K562 (cell line): Measurements from ENCODE around the gene XKR7. TPM values are rescaled to one million over a fixed set of nuclear protein-coding genes. Genes with fewer than 3 reads are reported as not detected.

Source experiments
- ATAC-seq: fragments of 200-7000 bp; cut with Tn5 transposase; 3 replicates; pipeline ENCODE4 v1.9.1; 2020; ENCODE audit warnings: moderate library complexity
- BruUV-seq: library from RNA; stranded (reverse); fragments of 400-500 nt; replicated peaks from 2 replicates; lab custom pipeline; 2021; lab: Mats Ljungman, UMichigan
- CTCF ChIA-PET: fragments of 300-600 bp; formaldehyde crosslinking; extraction: SDS; loops from one replicate; lab custom pipeline; 2021; ENCODE audit warnings: low intra/inter-chr PET ratio; lab: Yijun Ruan, JAX
- POLR2A ChIA-PET: fragments of 300-600, 350-650 bp; sonication (Branson Sonifier 250); formaldehyde crosslinking; extraction: SDS; loops from one replicate; lab custom pipeline; 2021; ENCODE audit warnings: antibody characterized with exemption, inconsistent platforms; lab: Yijun Ruan, JAX
- DNase-seq, 4 experiments: peaks; one replicate each; pipeline versions ENCODE4 v3.0.0 to v3.0.0-alpha.2; 2011 to 2018; ENCODE audit warnings: low spot score in 3 of 4, mixed read lengths in 3 of 4; ENCODE audit errors: extremely low read depth in 1 of 4
- FAIRE-seq: peaks from 2 replicates; lab custom pipeline; 2011; peaks lifted over from hg19 to GRCh38; lab: Jason Lieb, UNC
- H2AFZ ChIP-seq: 2 replicates; pipeline ENCODE4 v1.6.0; 2011; ENCODE audit warnings: low read depth, low read length, control low read depth, inconsistent platforms
- H3K27ac ChIP-seq: fragments of 200-600 bp; 3 replicates; pipeline ENCODE4 v1.8.0; 2011; ENCODE audit warnings: low read depth, mild to moderate bottlenecking, control low read depth, inconsistent platforms, low read length, moderate library complexity, mixed read lengths; ENCODE audit errors: extremely low read depth
- H3K27me3 ChIP-seq, 2 experiments: fragments of 300-600 bp in 1 of 2; 2 replicates in 1 of 2; 3 replicates in 1 of 2; pipeline versions ENCODE4 v1.6.0 to v1.8.0; 2011; ENCODE audit warnings: inconsistent platforms in 2 of 2, low read length in 2 of 2, mild to moderate bottlenecking in 1 of 2, mixed read lengths in 1 of 2, moderate library complexity in 1 of 2; ENCODE audit not compliant: control insufficient read depth in 2 of 2, insufficient read depth in 2 of 2
- H3K36me3 ChIP-seq: fragments of 300-600 bp; 3 replicates; pipeline ENCODE4 v1.8.0; 2011; ENCODE audit warnings: mild to moderate bottlenecking, low read length, inconsistent platforms; ENCODE audit not compliant: control insufficient read depth, insufficient read depth
- H3K4me1 ChIP-seq, 2 experiments: fragments of 200-600 bp in 1 of 2; replicated peaks in 1 of 2; 2 replicates in 1 of 2; 3 replicates in 1 of 2; pipeline versions ENCODE4 v1.5.1 to v1.8.0; 2011; ENCODE audit warnings: inconsistent platforms in 2 of 2, low read length in 2 of 2, mild to moderate bottlenecking in 1 of 2, mixed read lengths in 1 of 2, moderate library complexity in 1 of 2; ENCODE audit not compliant: control insufficient read depth in 2 of 2, insufficient read depth in 2 of 2
- H3K4me2 ChIP-seq: 2 replicates; pipeline ENCODE4 v1.6.1; 2011; ENCODE audit warnings: low read length, control low read depth, inconsistent platforms, mixed read lengths; ENCODE audit not compliant: insufficient read depth
- H3K4me3 ChIP-seq: fragments of 200-600 bp; sonication (generic), shearing (Covaris generic); 2 replicates; pipeline ENCODE4 v1.5.1; 2016; ENCODE audit warnings: control low read depth, inconsistent platforms
- H3K79me2 ChIP-seq: fragments of 200-600 bp; 3 replicates; pipeline ENCODE4 v1.8.0; 2011; ENCODE audit warnings: low read length, inconsistent platforms; ENCODE audit not compliant: control insufficient read depth, insufficient read depth
- H3K9ac ChIP-seq, 2 experiments: 2 replicates each; pipeline versions ENCODE4 v1.6.0 to v1.6.1; 2011; ENCODE audit warnings: low read depth in 2 of 2, low read length in 2 of 2, control low read depth in 1 of 2, inconsistent platforms in 1 of 2, mild to moderate bottlenecking in 1 of 2, mixed read lengths in 1 of 2; ENCODE audit not compliant: insufficient read depth in 1 of 2
- H3K9me1 ChIP-seq: one replicate; pipeline ENCODE4 v1.6.0; 2011; ENCODE audit warnings: inconsistent platforms, mild to moderate bottlenecking, low read length, moderate library complexity; ENCODE audit not compliant: control insufficient read depth, insufficient read depth
- H3K9me3 ChIP-seq: replicated peaks from 2 replicates; pipeline ENCODE4 v1.5.1; 2011; ENCODE audit warnings: low read depth, low read length, inconsistent platforms; ENCODE audit not compliant: control insufficient read depth, insufficient read depth
- H4K20me1 ChIP-seq: replicated peaks from 2 replicates; pipeline ENCODE4 v1.6.1; 2011; ENCODE audit warnings: low read length, inconsistent platforms, mixed read lengths; ENCODE audit not compliant: control insufficient read depth, insufficient read depth
- ATF6 ChIP-seq: sonication (generic); formaldehyde crosslinking; IDR thresholded peaks from 2 replicates; pipeline ENCODE4 v1.4.0; 2020; ENCODE audit warnings: mild to moderate bottlenecking, missing genetic modification reagents
- CAMTA2 ChIP-seq: fragments of 250-450 bp; sonication (Bioruptor Pico); conservative IDR thresholded peaks from 2 replicates; pipeline ENCODE4 v1.5.1; 2022
- HEY1 ChIP-seq: fragments of 250-450 bp; sonication (Bioruptor Pico); IDR thresholded peaks from 2 replicates; pipeline ENCODE4 v1.5.0; 2020; ENCODE audit warnings: mild to moderate bottlenecking, moderate library complexity, borderline replicate concordance
- MAFF ChIP-seq: IDR thresholded peaks from 2 replicates; pipeline ENCODE4 v1.6.1; 2012; ENCODE audit warnings: low read length, improper control_type of control experiment
- PTBP1 ChIP-seq: fragments of 200-400 bp; formaldehyde crosslinking; IDR thresholded peaks from 2 replicates; pipeline ENCODE4 v1.6.1; 2017; ENCODE audit warnings: low read depth, low read length
- RNF219 ChIP-seq: fragments of 250-450 bp; sonication (Bioruptor Pico); IDR thresholded peaks from 2 replicates; pipeline ENCODE4 v1.5.0; 2022; ENCODE audit warnings: mild to moderate bottlenecking
- SIX5 ChIP-seq, 2 experiments: IDR thresholded peaks; 2 replicates each; pipeline ENCODE4 v1.6.1; 2011; ENCODE audit warnings: low read length in 2 of 2, borderline replicate concordance in 1 of 2, low read depth in 1 of 2, mild to moderate bottlenecking in 1 of 2, moderate library complexity in 1 of 2; ENCODE audit not compliant: insufficient read depth in 1 of 2
- XRCC3 ChIP-seq: fragments of 450-650 bp; IDR thresholded peaks from 2 replicates; pipeline ENCODE4 v1.6.1; 2017; ENCODE audit warnings: mild to moderate bottlenecking, moderate library complexity
- ZFP30 ChIP-seq: fragments of 250-450 bp; sonication (Bioruptor Pico); IDR thresholded peaks from 2 replicates; pipeline ENCODE4 v1.8.0; 2022; ENCODE audit warnings: moderate library complexity, mild to moderate bottlenecking, inconsistent platforms, borderline replicate concordance
- ZNF740 ChIP-seq, 3 experiments: fragments of 200-800 bp in 1 of 3; sonication (Bioruptor generic) in 1 of 3; sonication (generic) in 1 of 3; formaldehyde crosslinking in 1 of 3; IDR thresholded peaks; 2 replicates each; pipeline versions ENCODE4 v1.6.1 to v1.8.0; 2016 to 2022; ENCODE audit warnings: mild to moderate bottlenecking in 2 of 3, missing compliant biosample characterization in 2 of 3, missing genetic modification characterization in 2 of 3, missing genetic modification reagents in 1 of 3
- WGBS: fragments of 100-300 bp; shearing (Covaris generic); methylation state at CpG from one replicate; pipeline ENCODE4 v1.1.6; 2016; ENCODE audit warnings: low coverage, mixed read lengths; ENCODE audit not compliant: insufficient coverage; ENCODE audit errors: missing lambda C conversion rate; 5-methylcytosine and 5-hydroxymethylcytosine counted together
- in situ Hi-C: fragments of 300-500 bp; cut with MboI; formaldehyde crosslinking; loops from 4 replicates; pipeline ENCODE4 v1.15.0; 2018; ENCODE audit warnings: inconsistent platforms, mixed read lengths
- intact Hi-C: fragments of 100-400 bp; cut with micrococcal nuclease; formaldehyde crosslinking; loops from 2 replicates; pipeline ENCODE4 v1.14.2; 2022
- polyA plus RNA-seq, 8 experiments: library from polyadenylated mRNA; depleted of rRNA in 4 of 8; stranded (reverse) in 5 of 8; unstranded in 3 of 8; fragments of >200 nt; fragmentation: Nextera tagmentation in 2 of 8; fragmentation: Illumina TruSeq in 1 of 8; extraction: Ambion mirVana in 2 of 8; extraction: Trizol in 1 of 8; gene quantifications; 2 replicates each; pipeline versions ENCODE4 v1.2.1 to v1.2.3, GENCODE V29; 2011 to 2014; ENCODE audit warnings: inconsistent platforms in 1 of 8, missing spikeins in 1 of 8
- total RNA-seq, 7 experiments: library from RNA; depleted of rRNA in 6 of 7; stranded (reverse); fragments of >200 nt in 6 of 7; fragmentation: Illumina TruSeq in 2 of 7; extraction: Trizol in 2 of 7; gene quantifications; 2 replicates each; pipeline versions ENCODE4 v1.2.1 to v1.2.3, GENCODE V29; 2011 to 2021; ENCODE audit warnings: low replicate concordance in 1 of 7

XKR7 gene
- total and polyA plus RNA-seq, 9 of the 15 experiments (the other 6 are each of a cell fraction or from before 2014, with no cell fraction given) = 0.02 TPM; not detected in 8

- WGBS = 3% methylated on average over 2 of the region's 2 CpGs
- H3K9me1 ChIP-seq = no peaks in the 10 kb centered on the region
- TF ChIP-seq HEY1 (no peak), CAMTA2 (CRISPR knock-in tag) (no peak), XRCC3 (no peak), ATF6 (no peak), SIX5 (IDR thresholded peaks at IDR 0.05; ENCODE audit: borderline replicate concordance in 1 of 2, insufficient read depth in 1 of 2, low read depth in 1 of 2, low read length in 2 of 2) (no peak), PTBP1 (no peak), MAFF (no peak), ZNF740 (CRISPR knock-in tag; IDR thresholded peaks at IDR 0.05) (no peak), ZNF740 (tag; IDR thresholded peaks at IDR 0.05) (no peak), RNF219 (no peak), ZFP30 (CRISPR knock-in tag) (no peak)
- ChIA-PET POLR2A (no interaction called here), CTCF (no interaction called here)
- no peaks in the 10 kb centered on the region for H3K79me2 ChIP-seq
- ATAC-seq (no peak), DNase-seq (no peak), FAIRE-seq (no peak)
- in situ Hi-C loops (no loop called here), intact Hi-C loops (no loop called here)
- H3K27ac ChIP-seq = no peak overlapping the region
- no peak overlapping the region for H3K4me2 ChIP-seq
- no peak overlapping the region for H3K9ac ChIP-seq
- H3K4me3 ChIP-seq = no peak overlapping the region
- no peaks in the 10 kb centered on the region for H3K36me3 ChIP-seq
- H2AFZ ChIP-seq = no peak overlapping the region
- H3K27me3 ChIP-seq = peaks cover 13 to 56% of the 10 kb centered on the region in 2 experiments
- peaks cover 1% of the 10 kb centered on the region for H4K20me1 ChIP-seq
- H3K9me3 ChIP-seq = no peaks in the 10 kb centered on the region
- BruUV-seq = no TSS peak
- H3K4me1 ChIP-seq = peaks cover 0 to 5% of the 10 kb centered on the region in 2 experiments; a peak in 2 of 5 replicates
Measured at GRCh38 chr20:31992086-31992485, 24.1 kb downstream of the XKR7 start.
